Measurements from ENCODE around the gene TFB1M.
"Not testable (repeated sequence)": the region's sequence is repeated elsewhere in the genome, so short reads cannot be mapped to it uniquely, and the experiment has no call there.

Gene TFB1M

DNA sequence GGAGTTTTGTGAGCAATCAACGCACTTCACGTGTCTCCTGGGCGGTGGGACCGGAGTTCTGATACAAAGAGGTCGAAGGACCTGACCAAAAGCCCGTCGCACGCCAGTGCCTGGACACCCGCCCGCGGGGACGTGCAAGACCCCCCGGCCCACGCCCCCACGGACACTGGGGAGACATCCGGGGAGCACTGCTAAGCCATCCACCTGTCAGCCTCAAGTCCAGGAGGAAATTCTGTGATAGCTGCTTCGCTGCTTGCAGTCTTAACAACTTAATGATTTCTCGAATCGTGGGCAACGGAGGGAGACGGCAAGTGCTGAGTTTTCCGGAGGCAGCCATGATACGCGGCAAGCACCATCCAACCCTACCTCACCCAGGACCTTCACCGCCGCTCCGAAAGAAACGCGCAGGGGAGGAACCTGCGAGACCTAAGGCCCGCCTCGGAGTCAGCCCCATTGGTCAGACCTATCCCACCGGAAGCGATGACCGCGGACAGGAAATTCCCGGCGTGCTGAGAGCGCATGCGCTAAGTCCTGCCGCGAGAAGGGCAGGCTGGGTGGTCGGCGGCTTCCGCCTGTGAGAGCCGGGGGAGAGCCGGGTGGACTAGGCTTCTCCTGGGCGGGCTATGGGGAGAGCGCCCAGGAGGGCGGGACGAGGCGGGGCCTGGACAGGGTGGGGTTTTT is at the start of gene TFB1M:
TFB1M (minus strand) TSS at position 393 of the 681 bp plus-strand sequence; CDS start at position 337, 56 bp downstream.
- FAIRE-seq: peak; percentile 100
- peak; percentile 48 for DNase-seq (ENCODE audit: insufficient read length, low spot score)

DNA sequence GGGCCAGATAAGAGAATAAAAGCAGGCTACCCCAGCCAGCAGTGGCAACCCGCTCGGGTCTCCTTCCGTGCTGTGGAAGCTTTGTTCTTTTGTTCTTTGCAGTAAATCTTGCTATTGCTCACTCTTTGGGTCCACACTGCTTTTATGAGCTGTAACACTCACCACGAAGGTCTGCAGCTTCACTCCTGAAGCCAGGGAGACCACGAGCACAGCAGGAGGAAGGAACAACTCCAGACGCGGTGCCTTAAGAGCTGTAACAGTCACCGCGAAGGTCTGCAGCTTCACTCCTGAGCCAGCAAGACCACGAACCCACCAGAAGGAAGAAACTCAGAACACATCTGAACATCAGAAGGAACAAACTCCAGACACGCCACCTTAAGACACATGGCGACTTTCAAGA is 49.7 kb upstream of the TFB1M start:
- FAIRE-seq; DNase-seq (ENCODE audit: insufficient read length, low spot score): not testable (repeated sequence)

DNA sequence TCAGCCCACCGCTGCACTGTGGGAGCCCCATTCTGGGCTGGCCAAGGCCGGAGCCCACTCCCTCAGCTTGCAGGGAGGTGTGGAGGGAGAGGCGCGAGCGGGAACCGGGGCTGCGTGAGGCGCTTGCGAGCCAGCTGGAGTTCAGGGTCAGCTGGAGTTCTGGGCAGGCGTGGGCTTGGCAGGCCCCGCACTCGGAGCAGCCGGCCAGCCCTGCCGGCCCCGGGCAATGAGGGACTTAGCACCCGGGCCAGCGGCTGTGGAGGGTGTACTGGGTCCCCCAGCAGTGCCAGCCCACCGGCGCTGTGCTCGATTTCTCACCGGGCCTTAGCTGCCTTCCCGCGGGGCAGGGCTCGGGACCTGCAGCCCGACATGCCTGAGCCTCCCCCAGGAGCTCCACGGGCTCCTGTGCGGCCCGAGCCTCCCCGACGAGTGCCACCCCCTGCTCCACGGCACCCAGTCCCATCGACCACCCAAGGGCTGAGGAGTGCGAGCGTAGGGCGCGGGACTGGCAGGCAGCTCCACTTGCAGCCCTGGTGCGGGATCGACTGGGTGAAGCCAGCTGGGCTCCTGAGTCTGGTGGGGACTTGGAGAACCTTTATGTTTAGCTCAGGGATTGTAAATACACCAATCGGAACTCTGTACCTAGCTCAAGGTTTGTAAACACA is 48.8 kb upstream of the TFB1M start:
- FAIRE-seq; DNase-seq (ENCODE audit: insufficient read length, low spot score): not testable (repeated sequence)

DNA sequence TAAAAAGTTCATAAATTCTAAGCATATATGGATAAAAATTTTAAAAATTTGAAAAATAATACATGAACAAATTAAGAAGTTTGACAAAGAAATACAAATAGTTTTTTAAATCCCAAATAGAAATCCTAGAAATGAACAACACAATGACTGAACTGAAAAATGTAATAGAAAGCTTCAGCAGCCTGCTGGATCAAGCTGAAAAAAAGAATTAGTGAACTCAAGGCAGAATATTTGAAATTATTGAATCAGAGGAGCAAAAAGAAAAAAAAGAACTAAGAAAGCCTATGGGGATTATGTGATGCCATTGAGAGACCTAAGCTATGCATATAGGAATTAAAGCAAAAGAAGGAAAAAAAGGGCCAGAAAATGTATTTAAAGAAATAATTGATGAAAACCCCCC is 39.9 kb upstream of the TFB1M start:
- no peak for DNase-seq (ENCODE audit: insufficient read length, low spot score)
- no peak for FAIRE-seq

DNA sequence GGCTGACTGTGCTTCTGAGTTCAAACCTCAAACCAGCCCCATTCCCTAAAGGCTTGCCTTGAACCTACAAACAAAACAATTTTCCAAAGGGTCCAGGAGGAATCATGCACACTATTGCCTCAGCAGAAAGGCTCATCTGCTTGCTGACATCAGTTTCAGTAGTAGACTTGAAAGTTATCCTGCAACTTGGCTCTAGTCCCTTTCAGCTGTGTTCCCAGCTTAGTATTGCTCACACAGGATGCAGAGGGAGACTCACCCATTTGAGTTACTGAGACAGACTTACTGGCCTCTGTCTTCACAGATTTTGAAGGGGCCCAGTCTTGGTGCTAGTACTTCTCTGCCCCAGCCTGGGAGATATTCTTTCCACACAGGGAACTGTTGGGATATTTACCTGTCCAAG is 38.5 kb upstream of the TFB1M start:
- no peak for DNase-seq (ENCODE audit: insufficient read length, low spot score)

DNA sequence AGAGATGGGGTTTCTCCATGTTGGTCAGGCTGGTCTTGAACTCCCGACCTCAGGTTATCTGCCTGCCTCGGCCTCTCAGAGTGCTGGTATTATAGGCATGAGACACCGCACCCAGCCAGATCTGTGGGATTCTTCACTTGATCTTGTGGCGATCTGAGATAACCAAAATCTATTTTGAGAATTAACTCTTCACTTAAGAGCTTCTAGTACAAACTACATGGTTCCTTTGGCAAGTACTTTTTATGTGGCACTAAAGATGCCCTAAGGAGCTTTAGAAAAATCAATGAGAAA is 37.8 kb upstream of the TFB1M start:
- DNase-seq (ENCODE audit: insufficient read length, low spot score) (no peak), FAIRE-seq (no peak)

More for the DNA sequence above, 38.5 kb upstream of the TFB1M start:
- no peak for FAIRE-seq

DNA sequence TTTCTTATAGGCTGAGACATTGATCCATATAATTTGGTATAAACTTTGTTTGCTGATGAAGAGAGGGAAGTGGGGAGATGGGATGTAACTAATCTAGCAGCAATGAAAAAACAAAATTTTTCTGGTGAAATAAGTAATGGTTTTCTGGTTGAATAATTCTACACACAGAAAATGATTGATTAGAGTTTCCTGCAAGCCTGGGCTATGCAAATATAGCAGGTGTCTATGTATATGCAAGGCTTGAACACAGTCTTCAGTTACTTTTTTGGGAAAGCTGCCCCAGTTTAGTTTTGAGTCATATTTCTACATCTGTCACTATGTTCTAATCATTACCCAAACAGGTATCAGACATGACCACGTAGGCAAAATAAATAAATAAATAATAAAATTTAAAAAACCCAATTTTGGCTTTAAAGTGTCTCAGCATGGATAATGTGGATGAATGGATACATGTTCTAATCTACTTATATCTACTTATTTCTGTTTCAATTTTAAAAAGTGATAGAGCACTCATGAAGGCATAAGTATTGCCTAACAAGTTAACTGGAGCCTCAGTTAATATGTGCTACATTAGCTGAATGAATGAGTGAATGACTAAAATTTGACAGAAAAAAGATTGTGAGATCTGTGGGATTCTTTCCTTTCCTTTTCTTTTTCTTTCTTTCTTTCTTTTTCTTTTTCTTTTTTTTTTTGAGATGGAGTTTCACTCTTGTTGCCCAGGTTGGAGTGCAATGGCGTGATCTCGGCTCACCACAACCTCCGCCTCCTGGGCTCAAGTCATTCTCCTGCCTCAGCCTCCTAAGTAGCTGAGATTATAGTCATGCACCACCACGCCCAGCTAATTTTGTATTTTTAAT is 37.2 kb upstream of the TFB1M start:
- peak; percentile 50 for DNase-seq (ENCODE audit: insufficient read length, low spot score)
- FAIRE-seq: peak; percentile 94

DNA sequence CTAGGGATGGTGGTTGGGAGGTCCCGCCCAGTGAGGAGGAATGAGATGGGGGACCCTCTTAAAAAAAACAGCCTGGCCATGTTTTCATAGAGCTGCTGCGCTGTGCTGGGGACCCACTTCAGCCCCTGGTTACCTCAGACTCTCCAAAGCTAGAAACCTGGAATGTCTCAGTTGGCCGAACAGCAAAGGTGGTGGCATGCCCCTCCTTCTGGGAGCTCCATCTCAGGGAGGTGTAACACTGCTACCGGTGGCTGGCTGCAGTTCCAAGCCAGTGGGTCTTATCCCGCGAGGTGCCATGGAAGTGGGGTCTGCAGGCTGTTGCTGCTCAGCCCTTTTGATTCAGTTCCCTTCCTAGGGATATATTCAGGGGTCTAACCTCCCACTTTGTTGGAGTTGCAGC is 35.7 kb upstream of the TFB1M start:
- peak; percentile 77 for FAIRE-seq

DNA sequence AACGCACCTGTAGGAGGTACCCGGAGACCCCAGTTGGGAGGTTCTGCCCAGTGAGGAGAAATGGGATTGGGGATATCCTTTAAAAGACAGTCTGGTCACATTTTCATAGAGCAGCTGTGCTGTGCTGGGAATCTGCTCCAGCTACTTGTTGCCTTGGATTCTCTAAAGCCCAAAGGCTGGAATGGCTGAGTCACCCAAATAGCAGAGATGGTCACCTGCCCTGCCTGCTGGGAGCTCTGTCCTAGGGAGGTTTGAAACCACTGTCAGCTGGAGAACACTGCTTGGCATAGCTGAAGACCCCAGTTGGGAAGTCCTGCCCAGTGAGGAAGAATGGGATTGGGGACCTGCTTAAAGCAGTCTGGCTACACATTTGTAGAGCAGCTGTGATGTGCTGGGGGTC is 34.8 kb upstream of the TFB1M start:
- no peak for DNase-seq (ENCODE audit: insufficient read length, low spot score)
- no peak for FAIRE-seq

More for the DNA sequence above, 35.7 kb upstream of the TFB1M start:
- DNase-seq (ENCODE audit: insufficient read length, low spot score): no peak

DNA sequence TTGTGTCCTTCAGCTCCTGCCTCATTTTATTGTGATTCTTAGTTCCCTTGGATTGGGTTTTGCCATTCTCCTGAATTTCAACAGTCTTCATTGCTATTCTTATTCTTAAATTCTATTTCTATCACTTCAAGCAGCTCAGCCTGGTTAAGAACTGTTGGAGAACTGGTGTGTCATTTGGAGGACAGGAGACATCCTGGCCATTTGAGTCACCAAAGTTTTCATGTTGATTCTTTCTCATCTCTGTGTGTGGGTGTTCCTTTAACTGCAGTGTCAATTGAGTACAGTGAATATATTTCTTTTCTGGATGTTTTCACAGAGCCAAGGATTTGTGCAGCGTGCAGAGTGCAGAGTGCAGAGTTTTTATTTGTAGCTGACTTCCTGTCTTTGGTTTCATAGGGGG is 33.5 kb upstream of the TFB1M start:
- FAIRE-seq (peak; percentile 73), DNase-seq (ENCODE audit: insufficient read length, low spot score) (no peak)

DNA sequence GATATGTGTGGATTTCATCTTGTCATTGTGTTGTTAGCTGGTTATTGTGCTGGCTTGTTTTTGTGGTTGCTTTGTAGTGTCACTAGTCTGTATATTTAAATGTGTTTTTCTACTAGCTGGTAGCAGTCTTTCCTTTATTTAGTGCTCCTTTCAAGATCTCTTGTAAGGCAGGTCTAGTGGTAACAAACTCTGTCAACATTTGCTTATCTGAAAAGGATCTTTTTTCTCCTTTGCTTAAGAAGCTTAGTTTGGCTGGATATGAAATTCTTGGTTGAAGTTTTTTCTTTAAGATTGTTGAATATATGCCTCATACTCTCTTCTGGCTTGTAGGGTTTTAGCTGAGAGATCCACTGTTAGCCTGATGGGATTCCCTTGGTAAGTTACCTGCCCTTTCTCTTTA is 32.7 kb upstream of the TFB1M start:
- no peak for DNase-seq (ENCODE audit: insufficient read length, low spot score)
- no peak for FAIRE-seq

DNA sequence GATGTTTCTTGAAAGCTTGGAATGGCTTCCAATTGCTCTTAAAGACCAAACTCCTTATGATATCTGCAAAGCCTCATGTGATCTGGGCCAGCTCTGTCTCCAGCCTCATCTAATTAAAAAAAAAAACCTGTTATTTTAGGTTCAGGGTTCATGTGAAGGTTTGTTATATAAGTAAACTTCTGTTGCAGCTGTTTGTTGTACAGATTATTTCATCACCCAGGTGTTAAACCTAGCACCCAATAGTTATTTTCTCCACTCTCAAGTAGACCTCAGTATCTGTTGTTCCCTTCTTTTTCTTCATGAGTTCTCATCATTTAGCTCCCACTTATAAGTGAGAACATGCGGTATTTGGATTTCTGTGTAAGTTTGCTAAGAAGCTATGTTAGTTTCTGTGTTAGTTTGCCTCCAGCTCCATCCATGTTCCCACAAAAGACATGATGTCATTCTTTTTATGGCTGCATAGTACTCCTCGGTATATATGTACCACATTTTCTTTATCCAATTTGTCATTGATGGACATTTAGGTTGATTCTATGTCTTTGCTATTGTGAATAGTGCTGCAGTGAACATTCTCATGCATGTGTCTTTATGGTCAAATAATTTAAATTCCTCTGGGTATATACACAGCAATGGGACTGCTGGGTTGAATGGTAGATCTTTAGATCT is 30.2 kb upstream of the TFB1M start:
- DNase-seq (ENCODE audit: insufficient read length, low spot score) (no peak), FAIRE-seq (no peak)

DNA sequence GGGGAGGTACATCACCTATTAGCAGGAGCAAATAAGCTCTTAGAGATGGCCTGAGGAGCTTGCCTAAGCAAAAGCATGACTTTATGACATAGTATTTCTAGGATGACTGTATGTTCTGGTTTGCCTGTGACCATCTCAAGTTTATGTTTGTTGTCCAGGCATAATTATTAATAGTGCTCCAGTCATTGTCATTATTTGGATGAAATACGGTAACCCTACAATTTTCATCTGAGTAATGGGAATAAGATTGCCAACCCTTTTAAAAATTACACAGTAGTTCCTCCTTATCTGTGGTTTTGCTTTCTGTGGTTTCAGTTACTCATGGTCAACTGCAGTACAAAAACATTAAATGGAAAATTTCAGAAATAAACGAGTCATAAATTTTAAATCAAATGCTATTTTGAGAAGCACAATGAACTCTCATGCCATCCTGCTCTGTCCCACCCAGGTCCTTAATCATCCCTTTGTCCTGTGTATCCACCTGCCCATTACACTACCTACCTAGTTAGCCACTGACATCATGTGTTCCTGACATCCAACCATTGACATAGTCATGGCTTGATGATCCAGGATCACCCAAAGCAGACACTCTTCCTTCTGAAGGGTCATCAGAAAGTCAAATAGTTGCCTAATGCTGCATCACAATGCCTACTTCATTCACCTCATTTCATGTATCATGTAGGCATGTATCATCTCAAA is 27.0 kb upstream of the TFB1M start:
- FAIRE-seq: no peak
- DNase-seq (ENCODE audit: insufficient read length, low spot score): no peak

DNA sequence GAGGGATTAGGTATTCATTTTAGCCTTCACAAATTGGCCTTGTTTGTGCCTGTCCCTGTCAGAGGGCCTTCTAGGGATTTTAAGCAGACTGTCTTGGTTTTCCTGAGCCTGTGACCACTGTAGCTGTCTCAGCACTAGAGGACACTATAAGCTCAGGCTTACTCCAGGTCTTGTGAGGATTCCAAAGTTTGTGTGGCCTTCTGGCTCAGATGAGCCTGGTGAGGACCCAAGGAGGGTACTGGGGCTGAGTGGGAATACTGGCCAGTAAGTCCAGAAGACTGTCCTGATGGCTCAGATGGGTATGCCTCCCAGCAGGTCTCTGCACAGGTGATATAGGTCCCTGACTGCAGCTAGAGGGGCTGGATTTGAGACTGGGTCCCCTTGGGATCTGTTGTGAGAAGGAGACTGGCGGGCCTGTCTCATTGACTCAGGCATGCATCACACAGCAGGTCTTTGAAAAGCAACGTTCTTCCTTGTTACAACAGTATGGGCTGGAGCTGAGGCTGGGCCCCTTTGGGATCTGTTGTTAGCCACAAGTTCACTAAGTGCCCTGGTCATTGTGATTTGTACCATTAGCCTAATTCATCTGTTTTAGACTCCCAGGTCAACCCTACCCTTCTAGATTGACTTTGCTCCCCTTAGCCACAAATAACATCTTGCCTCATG is 26.3 kb upstream of the TFB1M start:
- FAIRE-seq (peak; percentile 97), DNase-seq (ENCODE audit: insufficient read length, low spot score) (no peak)

DNA sequence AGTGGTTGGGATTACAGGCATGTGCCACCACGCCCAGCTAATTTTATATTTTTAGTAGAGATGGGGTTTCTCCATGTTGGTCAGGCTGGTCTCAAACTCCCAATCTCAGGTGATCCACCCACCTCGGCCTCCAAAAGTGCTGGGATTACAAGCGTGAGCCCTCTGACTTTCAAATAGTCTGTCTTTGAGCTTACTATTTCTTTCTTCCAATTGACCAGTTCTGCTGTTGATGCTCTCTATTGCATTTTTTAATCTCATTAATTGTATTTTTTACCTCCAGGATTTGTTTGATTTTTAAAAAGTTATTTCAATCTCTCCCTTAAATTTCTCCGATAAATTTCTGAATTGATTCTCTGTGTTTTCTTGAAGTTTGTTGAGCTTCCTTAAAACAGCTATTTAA is 25.6 kb upstream of the TFB1M start:
- not testable (repeated sequence) for DNase-seq (ENCODE audit: insufficient read length, low spot score); FAIRE-seq

DNA sequence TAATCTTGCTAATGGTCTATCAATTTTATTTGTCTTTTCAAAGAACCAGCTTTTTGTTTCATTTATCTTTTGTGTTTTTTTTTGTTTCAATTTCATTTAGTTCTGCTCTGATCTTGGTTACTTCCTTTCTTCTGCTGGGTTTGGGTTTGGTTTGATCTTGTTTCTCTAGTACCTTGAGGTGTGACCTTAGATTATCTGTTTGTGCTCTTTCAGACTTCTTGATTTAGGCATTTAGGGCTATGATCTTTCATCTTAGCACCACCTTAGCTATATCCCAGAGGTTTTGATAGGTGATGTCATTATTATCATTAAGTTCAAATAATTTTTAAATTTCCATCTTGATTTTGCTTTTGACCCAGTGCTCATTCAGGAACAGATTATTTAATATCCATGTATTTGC is 24.0 kb upstream of the TFB1M start:
- not testable (repeated sequence) for DNase-seq (ENCODE audit: insufficient read length, low spot score); FAIRE-seq

DNA sequence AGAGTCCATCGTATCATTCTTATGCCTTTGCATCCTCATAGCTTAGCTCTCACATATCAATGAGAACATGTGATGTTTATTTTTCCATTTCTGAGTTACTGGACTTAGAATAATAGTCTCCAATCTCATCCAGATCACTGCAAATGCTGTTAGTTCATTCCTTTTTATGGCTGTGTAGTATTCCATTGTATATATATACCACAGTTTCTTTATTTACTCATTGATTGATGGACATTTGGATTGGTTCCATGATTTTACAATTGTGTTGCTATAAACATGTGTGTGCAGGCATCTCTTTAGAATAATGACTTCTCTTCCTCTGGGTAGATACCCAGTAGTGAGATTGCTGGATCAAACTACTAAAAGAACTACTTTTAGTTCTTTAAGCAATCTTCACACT is 21.0 kb upstream of the TFB1M start:
- DNase-seq (ENCODE audit: insufficient read length, low spot score) (no peak), FAIRE-seq (no peak)

DNA sequence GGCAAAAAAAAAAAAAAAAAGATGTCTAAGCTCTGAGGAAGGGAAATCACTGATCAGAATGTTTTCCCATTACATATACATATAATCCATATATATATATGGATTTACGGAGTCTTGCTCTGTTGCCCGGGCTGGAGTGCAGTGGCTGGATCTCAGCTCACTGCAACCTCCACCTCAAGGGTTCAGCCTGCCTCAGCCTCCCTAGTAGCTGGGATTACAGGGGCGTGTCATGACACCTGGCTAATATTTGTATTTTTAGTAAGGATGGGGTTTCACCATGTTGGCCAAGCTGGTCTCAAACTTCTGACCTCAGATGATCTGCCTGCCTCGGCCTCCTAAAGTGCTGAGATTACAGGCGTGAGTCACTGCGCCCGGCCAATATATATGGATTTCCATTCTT is 19.8 kb upstream of the TFB1M start:
- not testable (repeated sequence) for FAIRE-seq; DNase-seq (ENCODE audit: insufficient read length, low spot score)

DNA sequence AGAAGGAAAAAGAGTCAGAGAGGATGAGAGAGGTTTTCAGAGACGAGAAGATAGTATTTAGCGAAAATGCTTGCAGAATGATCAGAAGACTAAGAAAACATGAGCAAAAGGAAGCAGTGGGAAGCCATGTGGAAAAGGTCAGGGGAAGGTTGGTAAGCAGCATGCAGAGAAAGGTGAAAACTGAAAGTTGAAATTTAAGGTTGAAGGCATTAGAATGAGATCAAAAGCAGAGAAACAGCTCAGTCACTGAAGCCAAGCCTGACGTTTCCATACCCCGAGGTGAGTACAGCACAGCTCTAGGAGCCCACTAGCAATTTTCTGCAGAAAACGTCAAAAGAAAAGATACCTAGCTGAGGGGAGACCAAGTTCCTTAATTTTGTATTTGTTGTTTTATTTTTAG is 19.1 kb upstream of the TFB1M start:
- DNase-seq (ENCODE audit: insufficient read length, low spot score) (no peak), FAIRE-seq (peak; percentile 99)

DNA sequence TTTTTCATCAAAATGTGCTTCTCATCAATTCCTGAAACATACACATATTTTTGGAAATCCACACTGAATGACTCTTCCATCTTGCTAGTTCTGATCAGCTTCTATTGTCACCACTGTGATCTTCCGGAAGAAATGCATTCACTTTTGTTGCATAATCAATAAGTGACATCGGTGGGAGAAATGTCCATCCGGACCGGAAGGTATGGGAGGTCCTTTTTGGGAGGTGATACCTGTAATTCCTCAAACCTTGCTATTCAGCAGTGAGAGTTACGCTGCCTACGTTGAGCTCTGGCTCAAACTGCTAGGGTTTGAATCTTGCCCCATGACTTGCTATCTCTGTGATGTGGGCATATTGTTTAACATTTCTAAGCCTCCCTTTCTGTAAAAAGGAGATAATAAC is 16.6 kb upstream of the TFB1M start:
- FAIRE-seq (no peak), DNase-seq (ENCODE audit: insufficient read length, low spot score) (no peak)
